Activated T-cell treated with anti-CD3 and anti-CD28 coated beads for 24 hours (primary cell): ENCODE results near the gene COPG2.

Experiments
- DNase-seq: peaks from one replicate; pipeline ENCODE4 v3.0.0-alpha.2; 2020; ENCODE audit warnings: low read depth

The COPG2 gene

DNA sequence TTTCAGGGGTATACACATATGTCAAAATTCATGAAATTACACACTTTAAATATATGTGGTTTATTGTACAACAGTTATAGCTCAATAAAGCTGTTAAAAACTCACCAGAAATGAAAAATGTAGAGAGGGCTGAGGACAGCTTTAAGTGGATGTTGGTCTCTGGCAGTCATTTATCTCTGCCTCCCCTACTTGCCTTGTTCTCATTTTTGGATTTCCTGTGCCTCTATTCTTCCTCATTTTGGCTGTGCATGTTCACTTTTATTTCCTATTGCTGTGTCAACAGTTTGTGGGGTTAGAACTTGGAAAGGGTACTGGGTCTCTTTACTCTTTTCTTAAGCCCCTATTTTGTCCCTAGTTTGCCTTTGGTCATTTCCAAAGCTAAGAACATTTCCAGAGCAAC lies 195.3 kb downstream of the COPG2 start:
- no peak for DNase-seq

- DNase-seq = no peak
Observed at GRCh38 chr7:130471974-130472373, 196.6 kb downstream of the COPG2 start.

- no peak for DNase-seq
Observed at GRCh38 chr7:130468612-130469011, 199.9 kb downstream of the COPG2 start.

GRCh38 chr7:130463553-130464434 lies 204.8 kb downstream of the COPG2 start:
- no peak for DNase-seq

- no peak for DNase-seq
Observed at GRCh38 chr7:130461272-130461671, 207.3 kb downstream of the COPG2 start.

- no peak for DNase-seq
Observed at GRCh38 chr7:130458257-130458656, 210.3 kb downstream of the COPG2 start.
